Lung (tissue), 12 donors: ENCODE measurements around the gene DAAM1. TPM values are rescaled to one million over a fixed set of nuclear protein-coding genes. Genes with fewer than 3 reads are reported as not detected.

Experiments used
- ATAC-seq: fragments of 200-7000 bp; cut with Tn5 transposase; one replicate; pipeline ENCODE4 v1.9.1; 2020; ENCODE audit warnings: moderate number of reproducible peaks; ENCODE audit not compliant: insufficient read depth, low FRiP score
- DNase-seq, 3 donors: peaks; one replicate each; pipeline ENCODE4 v3.0.0-alpha.2; 2013 to 2017
- H3K27ac ChIP-seq, 2 donors: one replicate each; pipeline ENCODE4 v1.5.1; 2013; ENCODE audit warnings: mild to moderate bottlenecking in 2 of 2, moderate library complexity in 2 of 2, control low read depth in 1 of 2, inconsistent platforms in 1 of 2, low read depth in 1 of 2, low read length in 1 of 2
- H3K27me3 ChIP-seq, 3 donors: one replicate each; pipeline ENCODE4 v1.5.1; 2013; ENCODE audit warnings: low read length in 2 of 3; ENCODE audit not compliant: control insufficient read depth in 3 of 3, insufficient read depth in 3 of 3
- H3K36me3 ChIP-seq, 4 donors: one replicate each; pipeline ENCODE4 v1.5.1; 2013; ENCODE audit warnings: low read length in 4 of 4, mild to moderate bottlenecking in 1 of 4, moderate library complexity in 1 of 4; ENCODE audit not compliant: control insufficient read depth in 4 of 4, insufficient read depth in 4 of 4
- H3K4me1 ChIP-seq, 5 donors: one replicate each; pipeline ENCODE4 v1.5.1; 2013; ENCODE audit warnings: low read length in 5 of 5, mild to moderate bottlenecking in 2 of 5, moderate library complexity in 1 of 5; ENCODE audit not compliant: control insufficient read depth in 5 of 5, insufficient read depth in 5 of 5
- H3K4me3 ChIP-seq: one replicate; pipeline ENCODE4 v1.5.1; 2013; ENCODE audit warnings: mild to moderate bottlenecking, control low read depth, moderate library complexity
- H3K9ac ChIP-seq, 2 donors: one replicate each; pipeline ENCODE4 v1.5.1; 2013; ENCODE audit warnings: low read length in 2 of 2, control low read depth in 1 of 2; ENCODE audit not compliant: insufficient read depth in 1 of 2
- H3K9me3 ChIP-seq, 4 donors: one replicate each; pipeline ENCODE4 v1.5.1; 2013; ENCODE audit warnings: low read length in 3 of 4, mild to moderate bottlenecking in 1 of 4, moderate library complexity in 1 of 4; ENCODE audit not compliant: control insufficient read depth in 4 of 4, insufficient read depth in 3 of 4
- WGBS, 2 donors: extraction: QIAGEN DNeasy Blood & Tissue Kit; methylation state at CpG; one replicate each; pipeline ENCODE4 v1.1.7; 2013; 5-methylcytosine and 5-hydroxymethylcytosine counted together
- polyA plus RNA-seq, 2 donors: library from polyadenylated mRNA; stranded (reverse); fragments of 200-250 nt; gene quantifications; one replicate each; pipeline ENCODE4 v1.2.1, GENCODE V29; 2013
- total RNA-seq, 2 donors: library from RNA; depleted of rRNA in 1 of 2; stranded (reverse); fragments of >200 nt in 1 of 2; gene quantifications; one replicate each; pipeline ENCODE4 v1.2.1, GENCODE V29; 2014 to 2021
- TF ChIP-seq, protein P1 (sequence below): IDR thresholded peaks from 2 replicates; pipeline ENCODE4 v1.5.1; 2012; ENCODE audit warnings: mild to moderate bottlenecking; ENCODE audit errors: control extremely low read depth, extremely low read depth
- donor health status: control.
- donor health status: control.
- donor health status: Bipolar disorder and iron deficiency.
- donor health status: healthy.
- donor health status: DM: yes; HTN: yes; CAD: no.

DAAM1 gene
- total and polyA plus RNA-seq, 4 donors: 10.3 to 84.6 (median 32.6) TPM

DNA sequence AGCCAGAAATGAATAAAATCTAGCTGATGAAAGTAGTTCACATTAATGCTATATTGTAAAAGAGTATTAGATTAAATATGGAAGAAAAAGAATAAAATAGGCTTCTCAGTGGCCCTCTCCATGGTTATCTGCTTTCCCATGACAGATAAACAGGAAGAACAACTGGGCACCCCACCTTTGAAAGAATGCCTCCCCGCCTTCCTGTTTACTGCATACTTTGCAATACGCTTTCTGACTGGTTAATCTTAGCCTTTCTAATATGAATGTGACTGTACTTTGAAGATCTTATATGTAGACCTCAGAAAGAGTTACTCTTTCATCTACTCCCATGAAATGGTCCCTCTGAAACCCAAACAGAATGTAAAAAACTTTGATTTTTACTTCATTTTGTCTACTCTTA lies 34.1 kb upstream of the DAAM1 start:
- Histone ChIP-seq H3K36me3 (no peaks in the 10 kb centered on the region), H3K4me1 (peaks cover 0 to 9% (median 3%) of the 10 kb centered on the region in 5 donors), H3K27ac (no peak overlapping the region), H3K9ac (no peak overlapping the region), H3K4me3 (no peak overlapping the region), H3K9me3 (no peaks in the 10 kb centered on the region), H3K27me3 (no peaks in the 10 kb centered on the region)
- WGBS, 2 donors: 64 to 83% methylated on average over 2 of the region's 2 CpGs
- ATAC-seq (no peak), DNase-seq (peak in 1 of 3 donors; percentile 13)
- TF ChIP-seq, protein P1, sequence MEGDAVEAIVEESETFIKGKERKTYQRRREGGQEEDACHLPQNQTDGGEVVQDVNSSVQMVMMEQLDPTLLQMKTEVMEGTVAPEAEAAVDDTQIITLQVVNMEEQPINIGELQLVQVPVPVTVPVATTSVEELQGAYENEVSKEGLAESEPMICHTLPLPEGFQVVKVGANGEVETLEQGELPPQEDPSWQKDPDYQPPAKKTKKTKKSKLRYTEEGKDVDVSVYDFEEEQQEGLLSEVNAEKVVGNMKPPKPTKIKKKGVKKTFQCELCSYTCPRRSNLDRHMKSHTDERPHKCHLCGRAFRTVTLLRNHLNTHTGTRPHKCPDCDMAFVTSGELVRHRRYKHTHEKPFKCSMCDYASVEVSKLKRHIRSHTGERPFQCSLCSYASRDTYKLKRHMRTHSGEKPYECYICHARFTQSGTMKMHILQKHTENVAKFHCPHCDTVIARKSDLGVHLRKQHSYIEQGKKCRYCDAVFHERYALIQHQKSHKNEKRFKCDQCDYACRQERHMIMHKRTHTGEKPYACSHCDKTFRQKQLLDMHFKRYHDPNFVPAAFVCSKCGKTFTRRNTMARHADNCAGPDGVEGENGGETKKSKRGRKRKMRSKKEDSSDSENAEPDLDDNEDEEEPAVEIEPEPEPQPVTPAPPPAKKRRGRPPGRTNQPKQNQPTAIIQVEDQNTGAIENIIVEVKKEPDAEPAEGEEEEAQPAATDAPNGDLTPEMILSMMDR: no peak

DNA sequence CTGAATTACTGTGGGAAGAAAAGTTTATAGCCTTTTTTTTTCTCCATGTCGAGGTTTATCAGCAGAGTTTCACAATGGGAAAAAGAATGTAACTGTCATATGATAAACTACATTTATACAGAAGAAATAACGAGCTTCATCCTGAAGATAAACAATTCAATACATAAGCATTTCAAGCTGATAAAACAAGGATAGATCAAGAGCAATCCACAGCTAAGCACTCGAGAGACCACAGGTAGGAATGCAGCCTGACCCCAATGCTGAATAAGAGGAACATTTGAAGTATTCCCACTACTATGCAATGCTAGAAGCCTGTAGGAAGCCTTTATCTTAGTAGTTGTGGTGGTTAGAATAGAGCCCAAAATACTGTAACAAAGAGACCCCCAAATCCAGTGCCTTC lies 32.6 kb upstream of the DAAM1 start:
- no peaks in the 10 kb centered on the region for H3K36me3 ChIP-seq
- no peak overlapping the region for H3K9ac ChIP-seq
- no peak overlapping the region for H3K4me3 ChIP-seq
- H3K27me3 ChIP-seq: no peaks in the 10 kb centered on the region
- TF ChIP-seq, protein P1: no peak
- ATAC-seq (no peak), DNase-seq (peak in 1 of 3 donors; percentile 20)
- WGBS, 2 donors: 40 to 51% methylated on average over 3 of the region's 3 CpGs
- H3K4me1 ChIP-seq: peaks cover 0 to 9% (median 3%) of the 10 kb centered on the region in 5 donors
- no peaks in the 10 kb centered on the region for H3K9me3 ChIP-seq
- H3K27ac ChIP-seq: no peak overlapping the region

DNA sequence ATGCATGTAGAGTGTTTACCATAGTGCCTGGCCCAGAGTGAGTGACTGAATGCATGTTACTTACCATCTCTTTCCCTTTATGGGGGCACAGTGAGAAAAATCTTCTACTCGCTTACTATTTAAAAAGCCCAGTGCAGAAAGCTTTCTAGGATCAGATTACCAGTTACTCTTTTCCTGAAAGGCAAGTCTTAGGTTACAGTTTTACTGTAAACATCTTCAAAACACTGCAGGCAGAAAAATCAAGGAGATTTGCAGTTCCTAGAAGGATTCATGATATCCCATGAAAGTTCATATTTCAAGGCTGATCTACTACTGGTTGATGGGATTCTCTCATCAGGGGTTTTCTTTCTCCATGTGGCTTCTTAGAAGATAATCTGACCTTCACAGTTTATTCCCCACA lies 29.3 kb upstream of the DAAM1 start:
- DNase-seq (peak in 1 of 3 donors; percentile 47), ATAC-seq (no peak)
- Histone ChIP-seq H3K4me1 (peaks cover 0 to 17% (median 1%) of the 10 kb centered on the region in 5 donors), H3K27ac (no peak overlapping the region), H3K27me3 (no peaks in the 10 kb centered on the region), H3K4me3 (no peak overlapping the region), H3K9me3 (no peaks in the 10 kb centered on the region), H3K36me3 (no peaks in the 10 kb centered on the region), H3K9ac (no peak overlapping the region)
- TF ChIP-seq, protein P1: no peak
- 42 to 76% methylated on average over 1 of the region's 1 CpG for WGBS, 2 donors

DNA sequence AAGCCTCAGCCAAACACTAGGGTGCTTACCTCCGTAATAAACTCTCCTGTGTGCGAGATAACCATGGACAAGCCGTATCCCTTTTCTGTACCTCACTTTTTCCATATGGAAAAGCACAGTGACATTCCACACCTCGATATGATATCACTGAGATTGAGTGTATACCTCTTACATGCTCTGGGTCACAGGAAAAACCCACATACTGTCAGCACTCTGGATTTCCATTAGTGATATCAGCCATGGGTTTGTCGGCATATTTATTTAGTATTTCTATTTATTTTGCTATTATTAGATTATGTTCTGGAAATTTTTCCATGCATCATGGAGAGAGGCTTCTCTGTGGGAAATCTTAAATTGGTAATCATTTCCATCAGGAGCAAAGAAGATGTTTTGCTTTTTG lies 28.0 kb upstream of the DAAM1 start:
- H3K9ac ChIP-seq: no peak overlapping the region

More for the DNA sequence above, 28.0 kb upstream of the DAAM1 start:
- peaks cover 0 to 17% (median 0%) of the 10 kb centered on the region in 5 donors for H3K4me1 ChIP-seq
- TF ChIP-seq, protein P1: no peak
- no peaks in the 10 kb centered on the region for H3K36me3 ChIP-seq
- ATAC-seq (no peak), DNase-seq (no peak)
- 83 to 89% methylated on average over 5 of the region's 5 CpGs for WGBS, 2 donors
- no peaks in the 10 kb centered on the region for H3K9me3 ChIP-seq
- H3K4me3 ChIP-seq: no peak overlapping the region
- no peaks in the 10 kb centered on the region for H3K27me3 ChIP-seq
- no peak overlapping the region for H3K27ac ChIP-seq
